Heart right ventricle (tissue), 16 donors: Measurements from ENCODE around the gene S100A11. TPM values are rescaled to one million over a fixed set of nuclear protein-coding genes. Genes with fewer than 3 reads are reported as not detected.

Experiments
- ATAC-seq, 8 donors: fragments of 200-7000 bp; cut with Tn5 transposase; one replicate each; pipeline ENCODE4 v1.9.1; 2020; ENCODE audit warnings: mild to moderate bottlenecking in 8 of 8, moderate library complexity in 8 of 8, moderate number of reproducible peaks in 1 of 8
- DNase-seq, 2 donors: peaks; one replicate each; pipeline ENCODE4 v3.0.0-alpha.2; 2020
- H3K27ac ChIP-seq, 10 donors: fragments of 200-600 bp; sonication (generic) in 2 of 10; one replicate each; pipeline versions ENCODE4 v1.5.0 to v1.8.0; 2020 to 2022; ENCODE audit warnings: mild to moderate bottlenecking in 3 of 10
- H3K27me3 ChIP-seq, 7 donors: fragments of 200-600 bp; one replicate each; pipeline ENCODE4 v1.8.0; 2021 to 2022; ENCODE audit warnings: mild to moderate bottlenecking in 2 of 7
- H3K36me3 ChIP-seq, 9 donors: fragments of 200-600 bp; sonication (generic) in 1 of 9; one replicate each; pipeline versions ENCODE4 v1.5.0 to v1.8.0; 2020 to 2022; ENCODE audit warnings: mild to moderate bottlenecking in 2 of 9
- H3K4me1 ChIP-seq, 9 donors: fragments of 200-600 bp; sonication (generic) in 1 of 9; one replicate each; pipeline versions ENCODE4 v1.5.0 to v1.8.0; 2020 to 2022; ENCODE audit warnings: mild to moderate bottlenecking in 4 of 9
- H3K4me3 ChIP-seq, 10 donors: fragments of 200-600 bp; sonication (generic) in 2 of 10; one replicate each; pipeline versions ENCODE4 v1.5.0 to v1.8.0; 2020 to 2022; ENCODE audit warnings: mild to moderate bottlenecking in 7 of 10, moderate library complexity in 2 of 10
- H3K9me3 ChIP-seq, 11 donors: fragments of 200-600 bp in 10 of 11; sonication (generic) in 2 of 11; one replicate each; pipeline versions ENCODE4 v1.5.0 to v1.8.0; 2013 to 2022; ENCODE audit warnings: mild to moderate bottlenecking in 2 of 11, control low read depth in 1 of 11, moderate library complexity in 1 of 11
- CTCF ChIP-seq, 9 donors: fragments of 200-600 bp; sonication (generic) in 2 of 9; IDR thresholded peaks; one replicate each; pipeline versions ENCODE4 v1.5.0 to v1.8.0; 2021 to 2022; ENCODE audit warnings: antibody characterized with exemption in 9 of 9, mild to moderate bottlenecking in 5 of 9, moderate library complexity in 1 of 9
- WGBS, 2 donors: extraction: QIAGEN DNeasy Blood & Tissue Kit; methylation state at CpG; one replicate each; pipeline ENCODE4 v1.1.7; 2013; ENCODE audit warnings: inconsistent platforms in 1 of 2; 5-methylcytosine and 5-hydroxymethylcytosine counted together
- intact Hi-C, 10 donors: fragments of 100-400 bp; cut with DNase I; formaldehyde crosslinking; loops; one replicate each; pipeline versions ENCODE4 v1.11.1 to v1.14.2; 2022
- polyA plus RNA-seq, 2 donors: library from polyadenylated mRNA; stranded (reverse); fragments of 200-250 nt; gene quantifications; one replicate each; pipeline ENCODE4 v1.2.3, GENCODE V29; 2013
- total RNA-seq, 10 donors: library from RNA; stranded (reverse); fragmentation: NEBNext Ultra II Directional in 3 of 10; extraction: Animal tissue kit (Norgen Biotek cat#: 25700) in 3 of 10; gene quantifications; one replicate each; pipeline versions ENCODE4 v1.2.1 to v1.2.4, GENCODE V29; 2021 to 2023
- donor health status: Arrhythmogenic right ventricular cardiomyopathy.
- donor health status: ischemic (EF 13 %, LVEDD 7.1; RV severe dilation, severe dysfunction).
- donor health status: healthy with polysubstance abuse.
- donor health status: DM: no; HTN: yes; CAD: no.
- donor health status: DM: no; HTN: no; CAD: no.
- donor health status: ischemic (EF 25% LVEDD 6.9; RV normal size, moderate dysfunction).
- donor health status: ischemic (EF 25% LVEDD 5.7; RV mildly dilated, moderate dysfunction).
- donor health status: healthy.
- donor health status: DM: yes; HTN: yes; CAD: no.
- donor health status: Ischemic cardiomyopathy.
- donor health status: ischemic (EF 35%, LVEDD 5.7; RV mildly dilated, moderate dysfunction).
- donor health status: nonischemic (EF 11% LVEDD 7.7; RV severe dilation, severe dysfunction).
- donor health status: DM: yes; HTN: yes; CAD: no.
- donor health status: PGD.
- donor health status: ischemic (EF 29% LVEDD 5.4; RV normal size, mild dysfunction).
- donor health status: nonischemic (EF 23%, LVEDD 6.1; RV moderate dilation, normal function).

The S100A11 gene
- total and polyA plus RNA-seq, 12 donors: 41.4 to 593 (median 56.7) TPM

DNA sequence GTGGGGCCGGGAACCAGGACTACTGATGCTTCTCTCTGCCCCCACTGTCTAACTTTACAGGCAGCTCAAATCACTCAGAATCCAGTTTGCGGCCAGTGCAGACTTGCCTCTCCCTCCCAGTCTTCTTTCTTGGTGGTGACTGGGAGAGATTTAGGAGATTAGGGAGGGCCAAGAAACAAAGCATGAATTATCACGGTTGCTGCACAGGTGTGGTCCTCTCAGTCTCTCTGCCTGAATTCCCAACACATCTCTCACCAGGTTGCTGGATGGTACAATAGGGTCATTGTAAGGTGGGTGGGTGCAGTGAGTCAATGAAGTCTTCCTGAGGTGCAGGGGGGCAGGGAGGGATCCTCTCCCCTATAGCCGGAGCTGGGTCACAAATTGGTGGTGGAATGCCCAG is 12.6 kb downstream of the S100A11 start:
- peaks cover 0 to 7% (median 0%) of the 10 kb centered on the region in 7 donors for H3K27me3 ChIP-seq
- H3K4me1 ChIP-seq: no peaks in the 10 kb centered on the region
- H3K27ac ChIP-seq: no peak overlapping the region
- ATAC-seq: no peak
- 81 to 86% methylated on average over 4 of the region's 4 CpGs for WGBS, 2 donors
- intact Hi-C loops: no loop called here
- H3K36me3 ChIP-seq: no peaks in the 10 kb centered on the region
- no peak overlapping the region for H3K4me3 ChIP-seq
- H3K9me3 ChIP-seq: no peaks in the 10 kb centered on the region
- TF ChIP-seq CTCF (IDR thresholded peaks at IDR 0.05): no peak
- DNase-seq: no peak

GRCh38 chr1:152023221-152023620 is 13.6 kb downstream of the S100A11 start:
- intact Hi-C loops: no loop called here

GRCh38 chr1:152022474-152022873 is 14.3 kb downstream of the S100A11 start:
- no peak for DNase-seq
- whole genome bisulfite sequencing, 2 donors: 75 to 77% methylated on average over 3 of the region's 3 CpGs
- Histone ChIP-seq H3K27ac (no peak overlapping the region), H3K9me3 (no peaks in the 10 kb centered on the region), H3K36me3 (no peaks in the 10 kb centered on the region), H3K4me1 (no peaks in the 10 kb centered on the region), H3K27me3 (peaks cover 0 to 7% (median 0%) of the 10 kb centered on the region in 7 donors), H3K4me3 (no peak overlapping the region)
- intact Hi-C loops: no loop called here
- TF ChIP-seq CTCF (IDR thresholded peaks at IDR 0.05): no peak
- ATAC-seq: no peak

More at GRCh38 chr1:152023221-152023620, 13.6 kb downstream of the S100A11 start:
- 93 to 98% methylated on average over 4 of the region's 4 CpGs for WGBS, 2 donors
- Histone ChIP-seq H3K4me3 (no peak overlapping the region), H3K9me3 (no peaks in the 10 kb centered on the region), H3K36me3 (no peaks in the 10 kb centered on the region), H3K27ac (no peak overlapping the region), H3K4me1 (no peaks in the 10 kb centered on the region), H3K27me3 (peaks cover 0 to 7% (median 0%) of the 10 kb centered on the region in 7 donors)
- TF ChIP-seq CTCF (IDR thresholded peaks at IDR 0.05): no peak
- DNase-seq (no peak), ATAC-seq (no peak)

DNA sequence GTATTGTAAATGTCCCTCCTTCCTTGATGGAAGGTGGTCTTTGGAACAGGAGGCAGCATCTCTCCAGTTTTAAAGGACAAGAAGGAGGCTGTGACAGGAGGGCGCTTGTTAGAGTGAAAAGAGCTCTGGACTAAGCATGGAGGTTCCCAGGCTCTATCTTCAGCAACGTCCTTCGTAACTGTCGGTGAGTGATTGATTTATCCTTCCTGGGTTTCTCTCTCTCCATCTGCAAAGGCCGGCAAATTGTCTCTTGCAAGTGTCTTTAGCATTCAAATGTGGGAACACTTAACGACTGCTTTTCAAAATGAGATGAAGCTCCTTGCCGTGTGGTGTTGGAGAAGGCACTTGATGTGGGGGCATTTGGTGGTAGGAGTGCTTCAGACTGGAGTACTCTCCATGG is 15.2 kb downstream of the S100A11 start:
- no peaks in the 10 kb centered on the region for H3K36me3 ChIP-seq
- no peak for TF ChIP-seq CTCF (IDR thresholded peaks at IDR 0.05)

More for the DNA sequence above, 15.2 kb downstream of the S100A11 start:
- ATAC-seq: no peak
- H3K4me1 ChIP-seq: no peaks in the 10 kb centered on the region
- no peak for DNase-seq
- H3K27me3 ChIP-seq: peaks cover 0 to 7% (median 0%) of the 10 kb centered on the region in 7 donors
- WGBS, 2 donors: 85% methylated on average over 7 of the region's 7 CpGs
- intact Hi-C loops: no loop called here
- no peak overlapping the region for H3K4me3 ChIP-seq
- no peak overlapping the region for H3K27ac ChIP-seq
- H3K9me3 ChIP-seq: no peaks in the 10 kb centered on the region
